Skin of body (tissue), 2 donors: Measurements from ENCODE around the gene IQSEC3. TPM values are rescaled to one million over a fixed set of nuclear protein-coding genes. Genes with fewer than 3 reads are reported as not detected.

ENCODE experiments used
- DNase-seq: peaks from one replicate; lab custom pipeline; 2025; lab: John Stamatoyannopoulos, UW
- total RNA-seq: library from RNA; depleted of rRNA; stranded (reverse); fragments of >200 nt; gene quantifications from one replicate; pipeline ENCODE4 v1.2.3, GENCODE V29; 2014

The IQSEC3 gene
- total RNA-seq, 1 donor from 2014 or later = 2.5 TPM

- no peak for DNase-seq
Observed at GRCh38 chr12:195951-196350, 129.4 kb downstream of the IQSEC3 start.

GRCh38 chr12:196436-196835, 129.9 kb downstream of the IQSEC3 start:
- no peak for DNase-seq

GRCh38 chr12:197347-197746, 130.8 kb downstream of the IQSEC3 start:
- no peak for DNase-seq

- DNase-seq = no peak
Observed at GRCh38 chr12:197911-198695, 131.5 kb downstream of the IQSEC3 start.

GRCh38 chr12:198705-199104, 132.1 kb downstream of the IQSEC3 start:
- DNase-seq = no peak

GRCh38 chr12:201361-201760, 134.8 kb downstream of the IQSEC3 start:
- no peak for DNase-seq

GRCh38 chr12:202081-202731, 135.6 kb downstream of the IQSEC3 start:
- no peak for DNase-seq

GRCh38 chr12:203074-203461, 136.5 kb downstream of the IQSEC3 start:
- no peak for DNase-seq

GRCh38 chr12:203462-204260, 137.1 kb downstream of the IQSEC3 start:
- no peak for DNase-seq

GRCh38 chr12:204261-204678, 137.7 kb downstream of the IQSEC3 start:
- DNase-seq = no peak

- no peak for DNase-seq
Observed at GRCh38 chr12:205026-205425, 138.5 kb downstream of the IQSEC3 start.

- no peak for DNase-seq
Observed at GRCh38 chr12:206746-207440, 140.3 kb downstream of the IQSEC3 start.

GRCh38 chr12:207804-208203, 141.2 kb downstream of the IQSEC3 start:
- no peak for DNase-seq

- DNase-seq = no peak
Observed at GRCh38 chr12:208813-209212, 142.2 kb downstream of the IQSEC3 start.

GRCh38 chr12:209246-209645, 142.7 kb downstream of the IQSEC3 start:
- no peak for DNase-seq

GRCh38 chr12:209851-210250, 143.3 kb downstream of the IQSEC3 start:
- no peak for DNase-seq

- no peak for DNase-seq
Observed at GRCh38 chr12:210277-211141, 143.9 kb downstream of the IQSEC3 start.

GRCh38 chr12:211142-211465, 144.5 kb downstream of the IQSEC3 start:
- no peak for DNase-seq

GRCh38 chr12:211639-212414, 145.3 kb downstream of the IQSEC3 start:
- no peak for DNase-seq

- no peak for DNase-seq
Observed at GRCh38 chr12:212415-212714, 145.8 kb downstream of the IQSEC3 start.
